Lung (tissue), 12 donors: ENCODE measurements around the gene MEA1. TPM values are rescaled to one million over a fixed set of nuclear protein-coding genes. Genes with fewer than 3 reads are reported as not detected.

Experiments used
- ATAC-seq: fragments of 200-7000 bp; cut with Tn5 transposase; one replicate; pipeline ENCODE4 v1.9.1; 2020; ENCODE audit warnings: moderate number of reproducible peaks; ENCODE audit not compliant: insufficient read depth, low FRiP score
- DNase-seq, 3 donors: peaks; one replicate each; pipeline ENCODE4 v3.0.0-alpha.2; 2013 to 2017
- H3K27ac ChIP-seq, 2 donors: one replicate each; pipeline ENCODE4 v1.5.1; 2013; ENCODE audit warnings: mild to moderate bottlenecking in 2 of 2, moderate library complexity in 2 of 2, control low read depth in 1 of 2, inconsistent platforms in 1 of 2, low read depth in 1 of 2, low read length in 1 of 2
- H3K27me3 ChIP-seq, 3 donors: one replicate each; pipeline ENCODE4 v1.5.1; 2013; ENCODE audit warnings: low read length in 2 of 3; ENCODE audit not compliant: control insufficient read depth in 3 of 3, insufficient read depth in 3 of 3
- H3K36me3 ChIP-seq, 4 donors: one replicate each; pipeline ENCODE4 v1.5.1; 2013; ENCODE audit warnings: low read length in 4 of 4, mild to moderate bottlenecking in 1 of 4, moderate library complexity in 1 of 4; ENCODE audit not compliant: control insufficient read depth in 4 of 4, insufficient read depth in 4 of 4
- H3K4me1 ChIP-seq, 5 donors: one replicate each; pipeline ENCODE4 v1.5.1; 2013; ENCODE audit warnings: low read length in 5 of 5, mild to moderate bottlenecking in 2 of 5, moderate library complexity in 1 of 5; ENCODE audit not compliant: control insufficient read depth in 5 of 5, insufficient read depth in 5 of 5
- H3K4me3 ChIP-seq: one replicate; pipeline ENCODE4 v1.5.1; 2013; ENCODE audit warnings: mild to moderate bottlenecking, control low read depth, moderate library complexity
- H3K9ac ChIP-seq, 2 donors: one replicate each; pipeline ENCODE4 v1.5.1; 2013; ENCODE audit warnings: low read length in 2 of 2, control low read depth in 1 of 2; ENCODE audit not compliant: insufficient read depth in 1 of 2
- H3K9me3 ChIP-seq, 4 donors: one replicate each; pipeline ENCODE4 v1.5.1; 2013; ENCODE audit warnings: low read length in 3 of 4, mild to moderate bottlenecking in 1 of 4, moderate library complexity in 1 of 4; ENCODE audit not compliant: control insufficient read depth in 4 of 4, insufficient read depth in 3 of 4
- CTCF ChIP-seq: IDR thresholded peaks from 2 replicates; pipeline ENCODE4 v1.5.1; 2012; ENCODE audit warnings: mild to moderate bottlenecking; ENCODE audit errors: control extremely low read depth, extremely low read depth
- WGBS, 2 donors: extraction: QIAGEN DNeasy Blood & Tissue Kit; methylation state at CpG; one replicate each; pipeline ENCODE4 v1.1.7; 2013; 5-methylcytosine and 5-hydroxymethylcytosine counted together
- polyA plus RNA-seq, 2 donors: library from polyadenylated mRNA; stranded (reverse); fragments of 200-250 nt; gene quantifications; one replicate each; pipeline ENCODE4 v1.2.1, GENCODE V29; 2013
- total RNA-seq, 2 donors: library from RNA; depleted of rRNA in 1 of 2; stranded (reverse); fragments of >200 nt in 1 of 2; gene quantifications; one replicate each; pipeline ENCODE4 v1.2.1, GENCODE V29; 2014 to 2021
- donor health status: control.
- donor health status: control.
- donor health status: Bipolar disorder and iron deficiency.
- donor health status: healthy.
- donor health status: DM: yes; HTN: yes; CAD: no.

Gene MEA1
- total and polyA plus RNA-seq, 4 donors: 32.5 to 113 (median 55.2) TPM

DNA sequence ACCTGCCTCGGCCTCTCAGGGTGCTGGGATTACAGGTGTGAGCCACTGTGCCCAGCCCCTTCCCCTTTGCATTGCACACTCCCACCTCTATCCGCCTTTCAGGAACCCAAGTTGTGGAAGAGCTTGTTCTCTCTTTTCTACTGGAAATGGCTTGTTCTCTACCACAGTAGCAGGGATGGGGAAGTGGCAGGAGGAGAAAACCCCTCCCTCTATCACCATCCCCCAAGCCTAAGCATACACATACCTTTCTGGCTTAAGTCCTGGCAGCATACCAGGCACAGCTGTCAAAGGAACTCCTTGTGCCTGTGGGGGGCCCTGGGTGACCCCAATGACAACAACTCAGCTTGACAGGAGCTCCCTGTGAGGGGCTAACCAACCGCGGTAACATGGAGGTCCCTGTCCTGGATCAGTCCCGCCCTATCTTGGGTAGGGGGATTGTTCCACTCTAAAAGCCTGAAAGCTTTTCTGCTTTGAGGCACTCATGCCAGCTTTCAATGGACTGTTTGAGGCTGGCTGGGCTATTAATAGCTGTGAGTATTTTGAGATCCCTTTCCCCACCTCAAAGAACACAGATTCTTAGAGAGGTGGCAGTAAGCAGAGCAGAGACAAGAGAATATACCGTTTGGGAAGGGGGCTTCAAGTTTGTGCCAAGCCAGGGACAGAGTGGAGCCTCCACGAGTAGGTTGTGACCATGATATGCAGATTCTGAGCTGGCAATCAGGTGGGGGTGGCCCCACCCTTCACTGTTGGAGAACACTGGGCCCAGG is 2.6 kb upstream of the MEA1 start:
- ATAC-seq: no peak
- peak overlapping the region in 1 of 2 donors; percentile 29 for H3K9ac ChIP-seq
- 68 to 73% methylated on average over 7 of the region's 7 CpGs for WGBS, 2 donors
- no peak for DNase-seq
- H3K4me3 ChIP-seq: no peak overlapping the region
- peak overlapping the region; percentile 21 to 29 for H3K27ac ChIP-seq
- no peak for TF ChIP-seq CTCF
- H3K27me3 ChIP-seq: no peaks in the 10 kb centered on the region
- H3K9me3 ChIP-seq: no peaks in the 10 kb centered on the region
- H3K36me3 ChIP-seq: peaks cover 11 to 38% (median 23%) of the 10 kb centered on the region in 4 donors
- H3K4me1 ChIP-seq: peaks cover 7 to 44% (median 25%) of the 10 kb centered on the region in 5 donors

DNA sequence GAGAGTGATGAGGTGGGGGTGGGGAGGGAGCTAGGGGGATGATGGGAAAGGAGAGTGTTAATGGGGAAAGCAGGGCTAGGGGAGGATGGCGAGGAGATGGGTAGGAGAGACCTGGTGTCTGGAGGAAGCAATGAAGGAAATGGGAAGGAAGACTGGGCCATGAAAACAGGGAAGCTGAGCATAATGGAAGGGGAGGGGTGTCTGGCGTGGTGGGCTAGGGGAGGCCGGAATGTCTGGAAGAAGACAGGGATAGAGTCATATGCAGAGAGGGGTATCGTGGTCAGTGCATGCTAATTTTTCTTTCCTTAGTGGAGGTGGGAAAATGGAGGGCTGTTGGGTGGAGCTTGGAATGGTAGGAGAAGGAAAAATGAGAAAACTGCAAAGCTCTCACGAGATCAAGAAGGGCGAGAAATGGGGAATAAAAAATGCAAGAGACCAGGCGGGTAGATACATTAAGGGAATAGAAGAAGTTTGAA is 726 bp upstream of the MEA1 start:
- no peak for TF ChIP-seq CTCF
- H3K4me3 ChIP-seq: peak overlapping the region; percentile 71
- peak in 2 of 3 donors; percentile 41 to 51 for DNase-seq
- 1% methylated on average over 7 of the region's 7 CpGs for WGBS, 2 donors
- H3K27me3 ChIP-seq: no peaks in the 10 kb centered on the region
- peak overlapping the region; percentile 63 to 84 for H3K27ac ChIP-seq
- H3K4me1 ChIP-seq: peaks cover 7 to 30% (median 15%) of the 10 kb centered on the region in 5 donors
- peaks cover 17 to 35% (median 29%) of the 10 kb centered on the region in 4 donors for H3K36me3 ChIP-seq
- no peaks in the 10 kb centered on the region for H3K9me3 ChIP-seq
- peak overlapping the region; percentile 54 to 67 for H3K9ac ChIP-seq
- peak; percentile 3 for ATAC-seq

DNA sequence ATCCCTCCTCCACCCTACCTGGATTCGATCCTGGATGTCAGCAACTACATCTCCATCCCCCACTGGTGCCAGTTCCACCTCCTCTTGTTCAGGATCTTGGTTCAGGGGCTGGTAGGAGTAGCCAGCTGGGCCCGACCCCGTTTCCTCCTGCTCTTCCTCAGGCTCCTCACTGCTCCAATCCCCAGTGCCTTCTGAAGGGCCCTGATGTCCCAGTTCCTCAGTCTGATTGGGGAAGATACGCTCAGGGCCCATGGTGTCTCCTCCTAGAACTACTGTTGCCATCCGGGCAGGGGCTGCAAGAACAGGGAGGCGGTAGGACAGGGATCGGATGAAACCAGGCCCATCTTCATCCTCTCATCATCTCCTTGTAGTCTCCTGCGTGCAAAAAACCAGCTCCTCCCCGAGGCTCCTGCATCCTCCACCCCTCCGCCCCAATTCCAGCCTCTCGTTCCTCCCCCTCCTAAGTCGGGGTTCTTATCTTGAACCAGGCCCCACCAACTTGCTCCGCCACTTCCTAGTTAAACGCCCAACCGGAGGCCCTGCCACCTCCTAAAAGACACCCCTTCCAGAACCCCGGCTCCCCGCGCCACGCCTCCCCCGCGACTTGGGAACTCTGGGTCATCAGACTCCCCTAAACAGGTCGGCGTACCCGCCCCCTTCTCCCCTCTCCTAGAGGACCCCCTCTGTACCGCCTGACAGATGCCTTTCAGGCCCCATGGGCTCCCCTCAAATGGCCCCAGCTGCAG is 476 bp downstream of the MEA1 start:
- H3K4me3 ChIP-seq: peak overlapping the region; percentile 58
- H3K36me3 ChIP-seq: peaks cover 12 to 35% (median 29%) of the 10 kb centered on the region in 4 donors
- H3K9ac ChIP-seq: peak overlapping the region; percentile 67 to 70
- no peak for TF ChIP-seq CTCF
- H3K9me3 ChIP-seq: no peaks in the 10 kb centered on the region
- ATAC-seq (no peak), DNase-seq (peak in 1 of 3 donors; percentile 37)
- no peaks in the 10 kb centered on the region for H3K27me3 ChIP-seq
- 2 to 3% methylated on average over 24 to 25 of the region's 25 CpGs for WGBS, 2 donors
- peaks cover 7 to 30% (median 15%) of the 10 kb centered on the region in 5 donors for H3K4me1 ChIP-seq
- H3K27ac ChIP-seq: peak overlapping the region; percentile 59 to 76
